HEK293 (cell line): Measurements from ENCODE around the gene SMIM44.

Source experiments
- MYNN ChIP-seq: fragments of 450-650 bp; formaldehyde crosslinking; IDR thresholded peaks from 2 replicates; pipeline ENCODE4 v1.5.1; 2016; ENCODE audit warnings: missing biosample characterization, missing genetic modification characterization, borderline replicate concordance
- REST ChIP-seq: fragments of 450-650 bp; formaldehyde crosslinking; IDR thresholded peaks from 2 replicates; pipeline ENCODE4 v1.5.1; 2016; ENCODE audit warnings: missing biosample characterization, missing genetic modification characterization
- SP2 ChIP-seq: fragments of 450-650 bp; formaldehyde crosslinking; IDR thresholded peaks from 2 replicates; pipeline ENCODE4 v1.5.1; 2016; ENCODE audit warnings: missing biosample characterization, missing genetic modification characterization
- YY1 ChIP-seq: fragments of 450-650 bp; formaldehyde crosslinking; IDR thresholded peaks from 2 replicates; pipeline ENCODE4 v1.5.1; 2018; ENCODE audit warnings: missing biosample characterization, missing genetic modification characterization
- ZFP69B ChIP-seq: fragments of 450-650 bp; formaldehyde crosslinking; IDR thresholded peaks from 2 replicates; pipeline ENCODE4 v1.5.1; 2016; ENCODE audit warnings: missing biosample characterization, missing genetic modification characterization
- ZNF24 ChIP-seq: fragments of 450-650 bp; formaldehyde crosslinking; IDR thresholded peaks from 2 replicates; pipeline ENCODE4 v1.5.1; 2016; ENCODE audit warnings: missing biosample characterization, missing genetic modification characterization
- ZNF274 ChIP-seq, 2 experiments: fragments of 200-500 bp in 1 of 2; fragments of 450-650 bp in 1 of 2; sonication (Bioruptor generic) in 1 of 2; formaldehyde crosslinking in 1 of 2; IDR thresholded peaks; 2 replicates each; pipeline versions ENCODE4 v1.5.1 to v1.6.1; 2014 to 2016; ENCODE audit warnings: borderline replicate concordance in 1 of 2, inconsistent platforms in 1 of 2, low read length in 1 of 2, missing biosample characterization in 1 of 2, missing genetic modification characterization in 1 of 2
- ZNF596 ChIP-seq: fragments of 450-650 bp; IDR thresholded peaks from 2 replicates; pipeline ENCODE4 v1.5.0; 2018; ENCODE audit warnings: missing biosample characterization, mild to moderate bottlenecking, missing genetic modification characterization, moderate library complexity
- ZNF639 ChIP-seq: fragments of 450-650 bp; formaldehyde crosslinking; IDR thresholded peaks from 2 replicates; pipeline ENCODE4 v1.5.1; 2016; ENCODE audit warnings: missing biosample characterization, missing genetic modification characterization
- ZNF704 ChIP-seq: fragments of 450-650 bp; formaldehyde crosslinking; IDR thresholded peaks from 2 replicates; pipeline ENCODE4 v1.5.1; 2016; ENCODE audit warnings: missing biosample characterization, missing genetic modification characterization
- TF ChIP-seq, protein P1 (sequence below): fragments of 450-650 bp; formaldehyde crosslinking; IDR thresholded peaks from 2 replicates; pipeline ENCODE4 v1.5.1; 2016; ENCODE audit warnings: missing biosample characterization, missing genetic modification characterization
- TF ChIP-seq, protein P2 (sequence below): fragments of 450-650 bp; formaldehyde crosslinking; IDR thresholded peaks from 2 replicates; pipeline ENCODE4 v1.5.1; 2016; ENCODE audit warnings: missing biosample characterization, missing genetic modification characterization, low read depth
- TF ChIP-seq, protein P3 (sequence below): fragments of 450-650 bp; formaldehyde crosslinking; IDR thresholded peaks from 2 replicates; pipeline ENCODE4 v1.5.1; 2016; ENCODE audit warnings: missing biosample characterization, missing genetic modification characterization

DNA sequence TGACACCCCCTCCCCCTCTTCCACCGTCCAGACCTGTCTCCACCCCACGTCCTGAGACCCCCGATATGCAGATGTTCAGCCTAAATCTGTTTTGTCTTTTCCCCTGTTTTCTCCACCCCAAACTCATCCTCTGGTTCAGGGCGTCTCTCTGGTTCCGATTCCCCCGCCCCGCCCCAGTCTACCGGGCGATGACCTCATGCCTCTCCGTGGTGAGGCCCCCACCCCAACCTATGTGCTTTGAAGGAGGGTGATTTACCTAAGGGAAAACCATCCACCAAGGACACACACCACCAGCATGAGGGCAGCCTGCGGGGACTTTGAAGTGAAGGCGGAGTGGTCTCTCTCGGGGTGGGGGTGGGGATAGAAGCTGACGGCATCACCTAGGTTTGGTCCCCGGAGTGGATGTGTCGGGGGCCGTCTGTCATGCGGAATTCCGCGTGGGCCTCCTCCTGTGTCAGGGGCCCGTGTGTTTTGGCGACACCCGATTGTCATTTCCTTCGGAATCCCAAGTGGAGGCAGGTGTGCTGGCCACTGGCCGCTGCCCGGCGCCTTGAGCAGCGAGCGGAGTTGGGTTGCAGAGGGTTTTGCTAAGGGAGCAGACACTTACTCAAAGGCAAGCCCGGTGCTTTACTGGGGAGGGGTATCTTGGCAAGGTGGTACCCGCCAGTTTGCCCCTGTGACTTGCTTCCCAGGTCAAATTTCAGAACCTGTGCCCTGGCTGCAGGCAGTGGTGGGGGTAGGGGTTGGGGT, 24.3 kb upstream of the SMIM44 start:
- TF ChIP-seq ZNF596 (no peak), REST (no peak; the same call in 1 of the 2 replicates), MYNN (no peak), ZFP69B (tag by site-specific recombination) (no peak), ZNF274 (IDR thresholded peaks at IDR 0.05; ENCODE audit: low read length) (no peak), ZNF274 (tag by site-specific recombination; IDR thresholded peaks at IDR 0.05; ENCODE audit: borderline replicate concordance) (no peak), ZNF639 (tag by site-specific recombination) (no peak; the same call in 1 of the 2 replicates), ZNF24 (tag by site-specific recombination) (no peak), SP2 (tag by site-specific recombination) (peak; percentile 32), YY1 (tag by site-specific recombination) (no peak), ZNF704 (no peak)
- TF ChIP-seq, protein P1, sequence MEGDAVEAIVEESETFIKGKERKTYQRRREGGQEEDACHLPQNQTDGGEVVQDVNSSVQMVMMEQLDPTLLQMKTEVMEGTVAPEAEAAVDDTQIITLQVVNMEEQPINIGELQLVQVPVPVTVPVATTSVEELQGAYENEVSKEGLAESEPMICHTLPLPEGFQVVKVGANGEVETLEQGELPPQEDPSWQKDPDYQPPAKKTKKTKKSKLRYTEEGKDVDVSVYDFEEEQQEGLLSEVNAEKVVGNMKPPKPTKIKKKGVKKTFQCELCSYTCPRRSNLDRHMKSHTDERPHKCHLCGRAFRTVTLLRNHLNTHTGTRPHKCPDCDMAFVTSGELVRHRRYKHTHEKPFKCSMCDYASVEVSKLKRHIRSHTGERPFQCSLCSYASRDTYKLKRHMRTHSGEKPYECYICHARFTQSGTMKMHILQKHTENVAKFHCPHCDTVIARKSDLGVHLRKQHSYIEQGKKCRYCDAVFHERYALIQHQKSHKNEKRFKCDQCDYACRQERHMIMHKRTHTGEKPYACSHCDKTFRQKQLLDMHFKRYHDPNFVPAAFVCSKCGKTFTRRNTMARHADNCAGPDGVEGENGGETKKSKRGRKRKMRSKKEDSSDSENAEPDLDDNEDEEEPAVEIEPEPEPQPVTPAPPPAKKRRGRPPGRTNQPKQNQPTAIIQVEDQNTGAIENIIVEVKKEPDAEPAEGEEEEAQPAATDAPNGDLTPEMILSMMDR (tag by site-specific recombination): no peak
- TF ChIP-seq, protein P2, sequence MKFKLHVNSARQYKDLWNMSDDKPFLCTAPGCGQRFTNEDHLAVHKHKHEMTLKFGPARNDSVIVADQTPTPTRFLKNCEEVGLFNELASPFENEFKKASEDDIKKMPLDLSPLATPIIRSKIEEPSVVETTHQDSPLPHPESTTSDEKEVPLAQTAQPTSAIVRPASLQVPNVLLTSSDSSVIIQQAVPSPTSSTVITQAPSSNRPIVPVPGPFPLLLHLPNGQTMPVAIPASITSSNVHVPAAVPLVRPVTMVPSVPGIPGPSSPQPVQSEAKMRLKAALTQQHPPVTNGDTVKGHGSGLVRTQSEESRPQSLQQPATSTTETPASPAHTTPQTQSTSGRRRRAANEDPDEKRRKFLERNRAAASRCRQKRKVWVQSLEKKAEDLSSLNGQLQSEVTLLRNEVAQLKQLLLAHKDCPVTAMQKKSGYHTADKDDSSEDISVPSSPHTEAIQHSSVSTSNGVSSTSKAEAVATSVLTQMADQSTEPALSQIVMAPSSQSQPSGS: peak; percentile 93
- TF ChIP-seq, protein P3, sequence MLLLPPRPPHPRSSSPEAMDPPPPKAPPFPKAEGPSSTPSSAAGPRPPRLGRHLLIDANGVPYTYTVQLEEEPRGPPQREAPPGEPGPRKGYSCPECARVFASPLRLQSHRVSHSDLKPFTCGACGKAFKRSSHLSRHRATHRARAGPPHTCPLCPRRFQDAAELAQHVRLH: no peak
